ENCODE results near the gene PRIM2.
"Not testable (repeated sequence)": the region's sequence is repeated elsewhere in the genome, so short reads cannot be mapped to it uniquely, and the experiment has no call there.

GRCh38 chr6:57293472-57293871, 24.0 kb upstream of the PRIM2 start:
- not testable (repeated sequence) for TF ChIP-seq CTCF (conservative IDR thresholded peaks at IDR 0.05 in 1 of 2, IDR thresholded peaks at IDR 0.05 in 1 of 2; ENCODE audit: low read depth in 1 of 2, low read length in 2 of 2); EZH2 (IDR thresholded peaks at IDR 0.05; ENCODE audit: low read length, missing control alignments)

Measured in fibroblast of lung (primary cell).